HG02642 (cell line): ENCODE results near the gene NCOR1.
"Not testable (repeated sequence)": the region's sequence is repeated elsewhere in the genome, so short reads cannot be mapped to it uniquely, and the experiment has no call there.

Source experiments
- ATAC-seq: cut with Tn5 transposase; IDR thresholded peaks from one replicate; pipeline ENCODE4 v1.9.1; 2021; ENCODE audit warnings: mild to moderate bottlenecking; ENCODE audit not compliant: unreplicated experiment, poor library complexity

The NCOR1 gene

DNA sequence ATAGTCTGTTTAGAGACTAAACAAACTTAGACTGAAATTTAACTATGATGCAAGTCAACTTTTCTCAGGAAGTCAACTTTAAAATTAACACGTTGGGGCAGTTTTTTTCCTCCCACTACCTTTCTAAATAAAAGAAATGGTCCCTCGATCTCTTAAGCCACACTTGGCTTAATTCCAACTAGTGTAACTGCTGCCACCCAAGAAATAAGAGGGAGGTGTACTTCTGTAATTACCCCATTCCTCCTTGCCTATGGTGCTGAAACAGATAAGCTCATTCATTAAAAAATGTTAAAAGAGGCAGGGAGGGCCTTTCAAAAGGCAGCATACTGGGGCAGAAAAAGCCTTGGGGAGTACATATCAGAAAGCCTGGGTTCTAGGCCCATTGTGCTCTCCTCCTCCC, 59.8 kb downstream of the NCOR1 start:
- no peak for ATAC-seq

DNA sequence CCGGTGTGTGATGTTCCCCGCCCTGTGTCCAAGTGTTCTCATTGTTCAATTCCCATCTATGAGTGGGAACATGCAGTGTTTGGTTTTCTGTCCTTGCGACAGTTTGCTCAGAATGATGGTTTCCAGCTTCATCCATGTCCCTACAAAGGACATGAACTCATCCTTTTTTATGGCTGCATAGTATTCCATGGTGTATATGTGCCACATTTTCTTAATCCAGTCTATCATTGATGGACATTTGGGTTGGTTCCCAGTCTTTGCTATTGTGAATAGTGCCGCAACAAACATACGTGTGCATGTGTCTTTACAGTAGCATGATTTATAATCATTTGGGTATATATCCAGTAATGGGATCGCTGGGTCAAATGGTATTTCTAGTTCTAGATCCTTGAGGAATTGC, 63.0 kb downstream of the NCOR1 start:
- not testable (repeated sequence) for ATAC-seq

DNA sequence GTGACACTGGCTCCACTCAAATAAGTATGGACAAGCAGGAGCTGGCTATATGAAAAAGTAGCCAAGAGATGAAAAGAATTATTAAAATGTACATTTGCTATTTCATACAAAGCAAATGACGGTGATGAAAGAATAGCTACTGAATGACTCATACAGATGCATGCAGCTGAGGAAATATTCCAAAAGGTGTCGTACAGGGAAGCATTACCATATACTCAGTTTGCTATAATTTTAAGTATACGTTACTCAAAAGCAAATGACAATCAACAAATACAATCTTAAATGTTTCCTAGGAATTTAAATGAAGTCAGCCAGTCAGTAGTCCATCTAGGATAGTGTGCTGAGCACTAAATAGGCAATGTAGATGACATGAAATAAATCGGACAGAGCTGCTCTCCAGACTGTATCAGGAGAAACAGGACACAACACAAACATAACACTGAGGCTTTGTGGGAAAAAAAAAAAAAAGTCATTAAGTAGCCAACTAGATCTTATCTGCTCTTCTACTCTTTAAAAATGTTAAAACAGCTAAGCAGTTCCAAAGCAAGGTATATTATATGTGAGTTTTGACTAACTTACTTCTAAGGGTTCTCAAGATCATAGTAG, 65.0 kb downstream of the NCOR1 start:
- no peak for ATAC-seq

DNA sequence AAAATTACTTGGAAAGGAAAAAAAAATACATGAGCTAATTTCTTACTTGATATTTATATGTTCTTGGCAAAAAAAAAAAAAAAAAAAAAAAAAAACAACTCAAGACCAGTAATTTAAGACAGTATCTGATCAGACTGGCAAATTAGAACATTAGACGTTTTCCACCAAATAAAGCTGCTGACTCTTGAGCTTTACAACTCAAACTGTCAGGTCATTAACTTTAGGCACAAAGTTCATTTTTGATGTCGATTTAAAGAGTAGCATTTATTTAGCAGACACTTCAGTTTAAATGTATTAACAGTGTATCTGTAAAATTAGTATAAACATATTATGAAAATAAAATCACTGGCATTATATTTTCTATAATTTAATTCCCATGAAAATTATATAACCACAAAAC, 66.7 kb downstream of the NCOR1 start:
- no peak for ATAC-seq

DNA sequence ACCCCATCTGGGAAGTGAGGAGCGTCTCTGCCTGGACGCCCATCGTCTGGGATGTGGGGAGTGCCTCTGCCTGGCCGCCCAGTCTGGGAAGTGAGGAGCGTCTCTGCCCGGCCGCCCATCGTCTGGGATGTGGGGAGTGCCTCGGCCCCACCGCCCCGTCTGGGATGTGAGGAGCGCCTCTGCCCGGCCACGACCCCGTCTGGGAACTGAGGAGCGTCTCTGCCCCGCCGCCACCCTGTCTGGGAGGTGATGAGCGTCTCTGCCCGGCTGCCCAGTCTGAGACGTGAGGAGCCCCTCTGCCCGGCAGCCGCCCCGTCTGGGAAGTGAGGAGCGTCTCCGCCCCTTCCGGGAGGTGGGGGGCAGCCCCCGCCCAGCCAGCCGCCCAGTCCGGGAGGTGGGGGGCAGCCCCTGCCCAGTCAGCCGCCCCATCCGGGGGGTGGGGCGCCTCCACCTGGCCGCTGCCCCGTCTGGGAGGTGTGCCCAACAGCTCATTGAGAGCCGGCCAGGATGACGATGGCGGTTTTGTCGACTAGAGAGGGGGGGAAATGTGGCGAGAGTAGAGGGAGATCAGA, 69.9 kb downstream of the NCOR1 start:
- ATAC-seq = not testable (repeated sequence)

DNA sequence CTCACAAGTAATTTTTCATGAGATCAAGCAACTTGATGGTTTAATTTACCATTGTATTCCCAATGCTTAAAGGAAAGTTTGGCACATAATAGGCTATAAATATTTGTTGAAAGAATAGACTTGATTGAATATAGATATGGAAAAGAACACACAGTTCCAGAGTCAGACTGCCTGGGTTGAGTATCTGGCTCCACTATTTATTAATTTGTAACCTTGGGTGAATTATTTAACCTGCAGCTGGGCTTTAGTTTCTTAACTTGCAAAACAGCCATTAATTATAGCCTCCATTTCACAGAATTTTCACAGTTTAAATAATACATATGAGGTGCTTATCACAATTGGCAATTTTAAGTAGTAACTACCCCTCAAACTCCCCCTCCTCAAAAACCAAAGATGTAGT, 73.6 kb downstream of the NCOR1 start:
- ATAC-seq = no peak

DNA sequence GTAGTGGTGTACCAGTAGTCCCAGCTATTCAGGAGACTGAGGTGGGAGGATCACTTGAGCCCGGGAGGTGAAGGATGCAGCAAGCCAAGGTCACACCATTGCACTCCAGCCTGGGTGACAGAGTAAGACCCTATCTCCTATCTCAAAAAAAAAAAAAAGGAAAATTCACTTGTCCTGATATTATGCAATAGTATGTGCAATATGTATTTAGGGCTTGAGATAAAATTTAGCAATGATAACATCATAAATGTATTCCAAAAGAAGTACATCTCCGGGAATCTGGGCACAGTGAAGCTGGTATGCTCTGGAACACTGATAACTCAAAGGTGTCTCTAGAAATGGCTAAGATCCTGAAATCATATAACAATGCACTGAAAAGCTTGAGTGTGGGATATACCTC, 74.5 kb downstream of the NCOR1 start:
- ATAC-seq = no peak

DNA sequence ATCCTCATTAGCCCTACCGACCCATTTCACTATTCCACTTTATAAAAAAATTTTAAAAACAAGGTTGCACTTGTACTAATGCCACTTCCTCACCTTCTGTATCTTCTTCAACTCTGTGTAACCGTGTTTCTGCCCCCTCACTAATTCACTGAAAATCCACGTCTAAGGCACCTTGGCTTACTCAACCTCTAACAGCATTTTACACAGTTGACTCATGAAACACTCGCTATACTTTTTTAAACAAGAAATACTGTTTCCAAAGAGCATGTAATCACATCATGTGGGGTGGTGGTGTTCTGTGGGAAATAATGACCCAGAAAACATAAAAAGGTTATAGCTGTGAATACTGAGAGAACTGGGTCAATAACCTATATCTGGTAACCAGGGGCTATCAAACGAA, 79.9 kb downstream of the NCOR1 start:
- ATAC-seq = no peak

DNA sequence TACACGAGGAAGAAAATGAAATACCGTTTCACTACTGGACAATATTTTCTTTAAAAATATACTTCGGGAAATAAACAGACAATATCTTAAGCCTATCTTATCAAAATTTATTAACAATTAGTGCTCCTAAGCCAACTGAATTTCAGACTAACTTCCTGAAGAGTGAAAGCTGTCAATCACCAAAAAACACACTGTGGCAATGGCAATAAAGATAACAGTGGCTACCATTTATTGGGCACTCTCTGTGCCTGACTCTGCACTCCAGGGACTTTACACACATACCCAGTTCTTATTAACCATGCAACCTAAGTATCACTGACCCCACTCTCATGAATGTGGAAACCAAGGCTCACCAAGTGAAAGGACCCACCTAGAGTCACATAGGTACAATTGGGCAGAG, 83.7 kb downstream of the NCOR1 start:
- no peak for ATAC-seq

DNA sequence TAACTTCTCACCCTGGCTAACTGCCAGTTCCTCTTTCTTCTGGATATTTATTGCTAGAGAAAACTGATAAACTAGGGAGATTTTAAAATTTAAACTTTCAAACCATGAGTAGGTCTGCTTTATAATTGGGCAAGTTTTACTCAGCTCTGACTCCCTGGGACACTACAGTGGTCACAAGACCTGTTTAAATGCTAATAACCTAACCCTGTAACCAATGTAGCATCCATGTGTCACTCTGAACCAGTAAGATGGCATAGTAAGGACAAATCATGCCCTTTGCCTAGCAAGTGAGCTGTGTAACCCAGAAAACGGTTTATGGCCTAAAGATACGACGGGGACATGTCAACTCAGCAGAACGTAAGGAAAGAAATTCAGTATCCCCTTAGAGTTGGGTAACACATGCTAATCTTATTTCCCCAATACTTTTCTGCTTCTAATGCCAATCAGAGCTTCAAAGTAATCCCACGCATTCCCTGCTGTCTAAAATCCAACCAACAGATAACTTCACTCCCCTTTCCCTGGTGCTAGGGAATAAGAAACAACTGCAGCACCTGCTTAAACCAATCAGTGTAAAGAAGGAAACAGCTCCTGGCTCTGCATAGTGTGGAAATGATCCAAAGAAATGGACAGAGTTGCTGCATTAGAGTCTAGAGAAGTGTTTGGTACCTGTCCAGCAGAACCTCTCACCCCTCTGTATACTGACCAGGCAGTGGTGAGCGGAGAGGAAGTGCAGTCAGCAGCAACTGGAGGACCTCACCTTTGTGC, 85.7 kb downstream of the NCOR1 start:
- no peak for ATAC-seq

DNA sequence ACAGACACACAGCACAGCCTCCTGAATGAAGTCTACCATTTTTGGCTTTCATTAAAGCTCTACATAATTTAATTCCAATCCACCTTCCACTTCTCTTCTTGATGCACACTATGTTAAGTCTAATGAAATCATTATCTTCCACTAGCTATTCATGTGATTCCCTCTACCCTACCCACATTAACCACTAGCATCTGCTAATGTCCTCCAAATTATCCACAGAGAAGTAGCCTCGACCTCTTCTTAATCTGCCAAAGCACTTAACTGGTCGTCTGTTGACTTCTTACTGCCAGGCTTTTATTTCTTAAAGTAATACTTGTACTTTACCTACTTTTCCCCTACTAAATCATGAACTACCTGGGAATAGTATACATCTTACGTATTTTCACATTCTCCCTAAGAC, 91.8 kb downstream of the NCOR1 start:
- no peak for ATAC-seq

DNA sequence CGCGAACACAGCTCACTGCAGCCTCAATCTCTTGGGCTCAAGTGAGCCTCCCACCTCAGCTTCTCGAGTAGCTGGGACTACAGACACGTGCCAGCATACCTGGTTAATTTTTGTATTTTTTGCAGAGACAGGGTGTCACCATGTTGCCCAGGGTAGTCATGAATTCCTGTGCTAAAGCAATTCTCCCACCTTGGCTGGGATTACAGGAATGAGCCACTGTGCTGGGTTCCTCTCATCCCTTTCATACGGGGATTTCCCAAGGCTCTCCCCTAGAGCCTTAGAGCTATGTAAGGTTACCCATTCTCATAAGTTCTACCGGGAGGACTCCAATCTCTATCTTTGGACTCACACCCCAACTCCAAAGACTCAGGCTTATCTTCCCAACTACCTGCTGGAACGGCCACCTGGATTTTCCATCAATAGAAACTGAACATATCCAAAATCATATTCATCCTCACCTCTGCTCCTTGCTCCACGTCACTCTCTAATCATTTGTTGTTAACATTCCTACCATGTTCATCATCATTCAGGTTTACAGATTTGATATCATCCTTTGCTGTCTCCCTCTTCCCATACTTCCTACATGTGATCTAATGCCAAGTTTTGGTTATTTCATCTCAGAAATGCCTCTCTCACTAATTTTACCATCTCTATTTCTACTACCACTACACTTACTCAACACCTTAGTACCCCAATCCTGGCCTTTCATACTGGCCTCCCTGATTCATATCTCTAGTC, 92.5 kb downstream of the NCOR1 start:
- no peak for ATAC-seq

DNA sequence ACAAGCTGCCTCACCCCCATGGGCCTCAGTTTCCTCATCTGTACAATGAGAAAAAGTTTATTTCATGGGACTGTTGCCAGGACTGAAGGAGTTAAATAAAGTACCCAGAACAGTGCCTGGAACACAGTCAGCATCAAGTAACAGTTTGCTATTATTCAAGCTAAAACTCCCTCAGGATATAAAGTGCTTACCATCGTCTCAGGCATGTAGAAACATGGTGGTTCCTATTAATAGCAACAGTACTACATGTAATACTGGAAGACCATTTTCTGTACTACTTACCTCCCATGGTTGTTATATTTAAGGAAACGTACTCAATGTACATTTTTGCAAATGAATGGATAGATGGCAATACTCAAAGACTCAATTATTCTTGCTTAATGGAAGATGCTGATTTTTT, 93.4 kb downstream of the NCOR1 start:
- no peak for ATAC-seq

DNA sequence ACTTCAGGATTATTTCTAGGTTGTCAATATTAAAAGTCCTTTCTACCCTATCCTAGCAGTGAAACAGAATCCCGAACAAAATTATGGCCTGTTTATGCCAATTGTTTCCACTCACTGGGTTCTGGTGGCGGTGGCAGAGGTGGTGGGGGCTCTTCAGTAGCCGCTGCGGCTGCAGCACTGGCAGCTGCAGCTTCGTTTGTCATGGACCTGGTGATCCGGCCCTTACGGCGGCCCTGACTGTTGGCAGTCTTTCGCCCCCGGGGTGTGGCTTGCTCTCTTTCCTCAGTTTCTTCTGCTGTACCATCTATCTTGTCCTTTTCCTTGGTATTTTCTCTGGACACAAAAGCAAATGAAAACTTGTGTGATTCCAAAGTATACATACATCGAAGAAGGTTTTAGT, 94.4 kb downstream of the NCOR1 start:
- no peak for ATAC-seq

DNA sequence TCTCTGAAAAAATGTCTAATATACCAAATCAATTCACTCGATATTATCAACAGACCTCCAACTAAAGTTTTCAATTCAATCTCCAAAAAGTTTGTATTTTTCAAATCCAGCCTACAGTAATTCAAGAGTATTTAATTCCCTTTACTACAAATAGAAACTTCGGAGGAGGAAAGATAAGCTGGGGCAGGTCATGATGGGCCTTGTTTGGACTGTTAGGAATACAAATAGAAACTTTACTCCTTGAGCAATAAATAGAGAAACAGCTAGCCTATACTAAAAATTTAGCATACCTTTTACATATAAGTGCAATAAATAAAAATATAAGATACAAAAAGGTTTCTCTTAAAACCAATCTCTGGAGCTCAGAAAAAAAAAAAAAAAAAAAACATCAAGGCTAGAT, 98.2 kb downstream of the NCOR1 start:
- no peak for ATAC-seq

DNA sequence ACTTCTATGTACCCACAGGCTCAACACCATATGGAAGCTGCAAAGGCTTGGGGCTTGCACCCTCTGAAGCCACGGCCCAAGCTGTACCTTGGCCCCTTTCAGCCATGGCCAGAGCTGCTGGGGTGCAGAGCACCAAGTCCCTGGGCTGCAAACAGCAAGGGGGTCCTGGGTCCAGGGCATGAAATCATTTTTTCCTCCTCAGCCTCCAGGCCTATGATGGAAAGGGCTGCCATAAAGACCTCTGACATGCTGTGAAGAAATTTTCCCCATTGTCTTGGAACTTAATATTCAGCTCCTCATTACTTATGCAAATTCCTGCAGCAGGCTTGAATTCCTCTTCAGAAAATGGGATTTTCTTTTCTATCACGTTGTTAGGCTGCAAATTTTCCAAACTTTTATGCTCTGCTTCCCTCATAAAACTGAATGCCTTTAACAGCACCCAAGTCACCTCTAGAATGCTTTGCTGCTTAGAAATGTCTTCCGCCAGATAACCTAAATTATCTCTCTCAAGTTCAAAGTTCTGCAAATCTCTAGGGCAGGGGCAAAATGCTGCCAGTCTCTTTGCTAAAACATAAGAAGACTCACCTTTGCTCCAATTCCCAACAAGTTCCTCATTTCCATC, 100.1 kb downstream of the NCOR1 start:
- not testable (repeated sequence) for ATAC-seq

DNA sequence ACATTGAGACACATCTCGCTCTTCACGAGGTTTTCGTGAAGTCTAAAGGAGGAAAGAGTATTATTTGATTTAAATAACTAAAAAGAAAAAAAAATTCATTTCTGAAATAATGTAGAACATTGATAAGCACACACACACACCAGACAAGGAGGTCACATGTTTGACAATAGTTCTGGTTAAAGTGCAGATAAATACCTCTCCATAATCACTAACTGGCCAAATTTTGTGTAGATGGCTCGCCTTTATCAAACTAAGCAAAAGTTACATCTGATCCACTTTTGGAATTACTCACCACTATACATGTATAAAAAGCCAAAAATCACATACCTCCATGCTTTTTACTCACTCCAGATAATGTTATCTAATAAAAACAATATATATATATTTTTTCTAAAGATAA, 106.5 kb downstream of the NCOR1 start:
- no peak for ATAC-seq

DNA sequence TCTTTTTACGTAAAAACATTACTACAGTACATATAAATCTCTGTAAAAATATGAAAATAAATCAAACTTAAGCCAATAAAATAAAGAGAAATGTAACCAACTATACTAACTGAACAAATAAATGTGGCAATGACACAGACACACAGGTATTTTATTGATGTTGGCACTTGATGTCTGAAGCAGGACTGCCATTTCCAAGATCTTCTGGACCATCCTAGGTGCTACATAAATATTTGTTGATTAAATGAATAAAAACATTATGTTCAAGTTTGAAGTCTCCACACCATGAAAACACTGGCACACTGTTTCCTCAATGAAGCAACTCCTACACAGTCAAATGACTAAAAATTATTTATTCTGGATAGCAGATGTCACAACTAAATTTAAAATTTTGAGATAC, 106.9 kb downstream of the NCOR1 start:
- ATAC-seq = no peak

DNA sequence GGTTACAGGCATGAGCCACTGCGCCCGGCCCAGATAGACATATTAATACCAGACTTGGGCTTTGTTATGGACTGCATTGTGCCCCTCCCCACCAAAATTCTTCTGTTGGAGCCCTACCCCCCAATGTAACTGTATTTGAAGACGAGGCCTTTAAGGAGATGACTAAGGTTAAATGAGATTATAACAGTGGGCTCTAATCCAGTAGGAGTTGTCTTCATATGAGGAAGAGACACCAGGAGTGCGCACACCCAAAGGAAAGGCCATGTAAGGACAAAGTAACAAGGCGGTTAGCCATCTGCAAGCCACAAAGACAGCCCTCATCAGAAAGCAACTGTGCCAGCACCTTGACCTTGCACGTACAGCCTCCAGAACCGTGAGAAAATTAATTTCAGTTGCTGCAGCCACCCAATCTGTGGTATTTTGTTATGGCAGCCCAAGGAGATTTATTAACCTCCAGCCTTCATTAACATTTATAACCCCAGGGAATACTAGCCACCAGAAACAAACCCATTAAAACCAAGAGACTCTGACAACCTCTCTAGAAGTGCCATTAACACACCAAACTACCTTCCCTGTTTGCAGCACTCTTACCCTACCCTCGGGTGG, 108.1 kb downstream of the NCOR1 start:
- ATAC-seq = no peak

DNA sequence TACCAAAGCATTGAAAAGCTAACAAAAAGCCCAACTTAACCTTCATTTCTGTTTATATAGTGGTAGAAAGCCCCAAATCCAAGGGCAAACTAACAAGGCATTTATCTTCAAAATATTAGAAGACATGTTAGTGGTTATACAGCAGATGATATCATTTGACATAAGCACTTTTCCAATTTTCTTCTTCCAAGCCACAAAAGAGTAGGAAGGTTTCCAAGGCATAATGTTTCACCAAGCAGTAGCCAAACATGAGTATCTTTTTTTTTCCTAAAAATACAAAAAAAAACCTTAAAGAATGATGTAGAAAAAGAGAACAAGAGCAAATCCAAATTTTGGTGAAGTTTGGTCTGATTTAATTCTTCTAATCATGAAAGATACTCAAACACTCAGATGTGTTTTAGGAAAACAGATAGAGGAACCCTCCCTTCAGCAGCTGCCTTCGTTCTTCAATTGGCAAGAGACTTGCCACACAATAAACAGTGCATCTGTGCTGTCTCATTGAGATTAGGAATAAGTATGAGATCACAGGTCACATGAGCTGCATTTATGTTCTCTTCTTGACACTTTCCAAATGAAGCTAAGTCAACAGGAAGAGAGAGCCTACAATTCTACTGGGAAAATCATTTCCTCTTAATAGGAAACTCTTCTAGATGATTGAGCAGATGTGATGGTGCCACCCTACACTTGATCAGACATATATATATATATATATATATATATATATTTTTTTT, 109.0 kb downstream of the NCOR1 start:
- ATAC-seq = no peak
